HepG2 (cell line): ENCODE measurements around the gene CLIC1.

ENCODE experiments used
- EZH2 ChIP-seq: conservative IDR thresholded peaks from 2 replicates; pipeline ENCODE4 v1.6.1; 2012; ENCODE audit warnings: mild to moderate bottlenecking, low read depth, low read length, moderate library complexity
- SCMH1 ChIP-seq: sonication (generic); formaldehyde crosslinking; IDR thresholded peaks from 2 replicates; pipeline ENCODE4 v1.9.0; 2021; ENCODE audit warnings: missing genetic modification reagents, mild to moderate bottlenecking, borderline replicate concordance
- ZNF775 ChIP-seq: sonication (generic); formaldehyde crosslinking; IDR thresholded peaks from 2 replicates; pipeline ENCODE4 v1.4.0; 2020; ENCODE audit warnings: missing genetic modification reagents, mild to moderate bottlenecking, moderate library complexity, borderline replicate concordance
- TF ChIP-seq, protein P1 (sequence below): sonication (generic); formaldehyde crosslinking; IDR thresholded peaks from 2 replicates; pipeline ENCODE4 v1.5.0; 2020; ENCODE audit warnings: mild to moderate bottlenecking, missing genetic modification reagents, moderate library complexity
- TF ChIP-seq, protein P2 (sequence below): sonication (generic); formaldehyde crosslinking; conservative IDR thresholded peaks from 2 replicates; pipeline ENCODE4 v1.4.0; 2020; ENCODE audit warnings: mild to moderate bottlenecking, missing genetic modification reagents, moderate library complexity

DNA sequence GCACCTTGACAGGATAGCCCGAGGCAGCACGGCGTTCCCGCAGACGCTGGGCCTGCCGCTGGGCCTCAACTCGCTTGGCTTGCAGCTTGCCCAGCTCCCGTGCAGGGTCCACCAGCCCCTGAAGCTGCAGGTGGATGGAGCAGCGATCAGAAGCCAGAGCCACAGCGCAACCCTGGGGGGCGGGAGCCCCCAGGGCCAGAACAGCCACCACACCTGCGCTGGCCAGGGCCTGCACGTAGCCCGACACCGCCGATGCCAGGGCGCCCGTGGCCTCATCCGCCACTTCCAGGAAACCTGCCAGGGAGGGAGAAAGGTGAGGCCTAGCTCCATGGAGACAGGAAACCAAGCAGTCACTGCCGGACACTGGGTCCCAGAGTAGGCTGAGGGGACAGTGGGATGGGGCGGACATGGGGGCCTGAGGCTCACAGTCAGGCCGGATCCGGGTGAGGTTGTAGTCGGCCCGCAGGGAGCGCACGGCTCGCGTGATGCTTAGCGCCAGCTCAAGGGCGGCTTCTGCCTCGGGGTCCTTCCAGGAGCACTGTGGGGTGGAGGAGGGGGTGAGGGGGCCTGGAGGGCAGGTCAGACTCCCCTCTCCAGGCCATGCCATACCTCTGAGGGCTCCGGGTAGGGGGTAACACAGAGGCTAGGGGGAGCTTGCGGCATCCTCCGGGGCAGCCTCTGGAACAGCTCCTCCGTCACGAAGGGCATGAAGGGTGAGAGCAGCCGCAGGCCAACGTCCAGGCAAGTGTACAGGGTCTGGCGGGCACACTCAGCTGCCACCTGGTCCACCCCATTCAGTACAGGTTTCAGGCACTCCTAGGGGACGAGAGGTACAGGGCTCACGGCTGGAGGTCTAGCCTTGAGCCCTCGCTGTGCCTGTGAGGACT lies 42.9 kb upstream of the CLIC1 start:
- no peak for TF ChIP-seq ZNF775 (CRISPR knock-in tag)
- TF ChIP-seq, protein P1, sequence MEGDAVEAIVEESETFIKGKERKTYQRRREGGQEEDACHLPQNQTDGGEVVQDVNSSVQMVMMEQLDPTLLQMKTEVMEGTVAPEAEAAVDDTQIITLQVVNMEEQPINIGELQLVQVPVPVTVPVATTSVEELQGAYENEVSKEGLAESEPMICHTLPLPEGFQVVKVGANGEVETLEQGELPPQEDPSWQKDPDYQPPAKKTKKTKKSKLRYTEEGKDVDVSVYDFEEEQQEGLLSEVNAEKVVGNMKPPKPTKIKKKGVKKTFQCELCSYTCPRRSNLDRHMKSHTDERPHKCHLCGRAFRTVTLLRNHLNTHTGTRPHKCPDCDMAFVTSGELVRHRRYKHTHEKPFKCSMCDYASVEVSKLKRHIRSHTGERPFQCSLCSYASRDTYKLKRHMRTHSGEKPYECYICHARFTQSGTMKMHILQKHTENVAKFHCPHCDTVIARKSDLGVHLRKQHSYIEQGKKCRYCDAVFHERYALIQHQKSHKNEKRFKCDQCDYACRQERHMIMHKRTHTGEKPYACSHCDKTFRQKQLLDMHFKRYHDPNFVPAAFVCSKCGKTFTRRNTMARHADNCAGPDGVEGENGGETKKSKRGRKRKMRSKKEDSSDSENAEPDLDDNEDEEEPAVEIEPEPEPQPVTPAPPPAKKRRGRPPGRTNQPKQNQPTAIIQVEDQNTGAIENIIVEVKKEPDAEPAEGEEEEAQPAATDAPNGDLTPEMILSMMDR (CRISPR knock-in tag): no peak
- TF ChIP-seq, protein P2, sequence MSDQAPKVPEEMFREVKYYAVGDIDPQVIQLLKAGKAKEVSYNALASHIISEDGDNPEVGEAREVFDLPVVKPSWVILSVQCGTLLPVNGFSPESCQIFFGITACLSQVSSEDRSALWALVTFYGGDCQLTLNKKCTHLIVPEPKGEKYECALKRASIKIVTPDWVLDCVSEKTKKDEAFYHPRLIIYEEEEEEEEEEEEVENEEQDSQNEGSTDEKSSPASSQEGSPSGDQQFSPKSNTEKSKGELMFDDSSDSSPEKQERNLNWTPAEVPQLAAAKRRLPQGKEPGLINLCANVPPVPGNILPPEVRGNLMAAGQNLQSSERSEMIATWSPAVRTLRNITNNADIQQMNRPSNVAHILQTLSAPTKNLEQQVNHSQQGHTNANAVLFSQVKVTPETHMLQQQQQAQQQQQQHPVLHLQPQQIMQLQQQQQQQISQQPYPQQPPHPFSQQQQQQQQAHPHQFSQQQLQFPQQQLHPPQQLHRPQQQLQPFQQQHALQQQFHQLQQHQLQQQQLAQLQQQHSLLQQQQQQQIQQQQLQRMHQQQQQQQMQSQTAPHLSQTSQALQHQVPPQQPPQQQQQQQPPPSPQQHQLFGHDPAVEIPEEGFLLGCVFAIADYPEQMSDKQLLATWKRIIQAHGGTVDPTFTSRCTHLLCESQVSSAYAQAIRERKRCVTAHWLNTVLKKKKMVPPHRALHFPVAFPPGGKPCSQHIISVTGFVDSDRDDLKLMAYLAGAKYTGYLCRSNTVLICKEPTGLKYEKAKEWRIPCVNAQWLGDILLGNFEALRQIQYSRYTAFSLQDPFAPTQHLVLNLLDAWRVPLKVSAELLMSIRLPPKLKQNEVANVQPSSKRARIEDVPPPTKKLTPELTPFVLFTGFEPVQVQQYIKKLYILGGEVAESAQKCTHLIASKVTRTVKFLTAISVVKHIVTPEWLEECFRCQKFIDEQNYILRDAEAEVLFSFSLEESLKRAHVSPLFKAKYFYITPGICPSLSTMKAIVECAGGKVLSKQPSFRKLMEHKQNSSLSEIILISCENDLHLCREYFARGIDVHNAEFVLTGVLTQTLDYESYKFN: no peak
- TF ChIP-seq EZH2: no peak
- no peak for TF ChIP-seq SCMH1
